Tibial nerve (tissue), 4 donors: Measurements from ENCODE around the gene TUBA3E. TPM values are rescaled to one million over a fixed set of nuclear protein-coding genes. Genes with fewer than 3 reads are reported as not detected.
"Not testable (repeated sequence)": the region's sequence is repeated elsewhere in the genome, so short reads cannot be mapped to it uniquely, and the experiment has no call there.

Experiments
- DNase-seq, 2 donors: peaks; one replicate each; pipeline ENCODE4 v3.0.0-alpha.2; 2019; ENCODE audit warnings: low spot score in 2 of 2
- H3K27ac ChIP-seq, 4 donors: fragments of 200-600 bp; sonication (generic) in 3 of 4; one replicate each; pipeline ENCODE4 v1.5.1; 2017 to 2019; ENCODE audit warnings: mild to moderate bottlenecking in 1 of 4
- H3K27me3 ChIP-seq, 2 donors: fragments of 200-600 bp; sonication (generic) in 1 of 2; one replicate each; pipeline versions ENCODE4 v1.5.1 to v1.6.0; 2017 to 2019
- H3K36me3 ChIP-seq, 3 donors: fragments of 200-600 bp; sonication (generic); one replicate each; pipeline ENCODE4 v1.5.1; 2018 to 2019
- H3K4me1 ChIP-seq, 4 donors: fragments of 200-600 bp; sonication (generic) in 3 of 4; one replicate each; pipeline ENCODE4 v1.5.1; 2017 to 2019
- H3K4me3 ChIP-seq, 4 donors: fragments of 200-600 bp; sonication (generic) in 3 of 4; one replicate each; pipeline ENCODE4 v1.5.1; 2017 to 2019; ENCODE audit warnings: mild to moderate bottlenecking in 1 of 4, moderate library complexity in 1 of 4
- H3K9me3 ChIP-seq, 4 donors: fragments of 200-600 bp; sonication (generic) in 3 of 4; one replicate each; pipeline ENCODE4 v1.5.1; 2017 to 2019
- EP300 ChIP-seq, 2 donors: sonication (generic); formaldehyde crosslinking; IDR thresholded peaks; one replicate each; pipeline ENCODE4 v1.6.1; 2017; ENCODE audit warnings: antibody characterized with exemption in 2 of 2, mild to moderate bottlenecking in 1 of 2
- POLR2A ChIP-seq, 2 donors: fragments of 450-650 bp; IDR thresholded peaks; one replicate each; pipeline ENCODE4 v1.6.1; 2017; ENCODE audit warnings: antibody characterized with exemption in 2 of 2, mild to moderate bottlenecking in 2 of 2, moderate library complexity in 2 of 2
- WGBS, 2 donors: methylation state at CpG; one replicate each; pipeline ENCODE4 v1.1.5; 2018; 5-methylcytosine and 5-hydroxymethylcytosine counted together
- total RNA-seq, 4 donors: library from RNA; depleted of rRNA; stranded (reverse); fragments of >200 nt; gene quantifications; one replicate each; pipeline ENCODE4 v1.1.0, GENCODE V29; 2016
- TF ChIP-seq, protein P1 (sequence below), 5 experiments: fragments of 200-600 bp in 3 of 5; fragments of 450-650 bp in 2 of 5; sonication (generic) in 3 of 5; IDR thresholded peaks; one replicate each; pipeline ENCODE4 v1.5.1; 2016 to 2019; ENCODE audit warnings: antibody characterized with exemption in 5 of 5, mild to moderate bottlenecking in 3 of 5, moderate library complexity in 2 of 5

TUBA3E gene
- total RNA-seq, 4 donors from 2014 or later: not detected

DNA sequence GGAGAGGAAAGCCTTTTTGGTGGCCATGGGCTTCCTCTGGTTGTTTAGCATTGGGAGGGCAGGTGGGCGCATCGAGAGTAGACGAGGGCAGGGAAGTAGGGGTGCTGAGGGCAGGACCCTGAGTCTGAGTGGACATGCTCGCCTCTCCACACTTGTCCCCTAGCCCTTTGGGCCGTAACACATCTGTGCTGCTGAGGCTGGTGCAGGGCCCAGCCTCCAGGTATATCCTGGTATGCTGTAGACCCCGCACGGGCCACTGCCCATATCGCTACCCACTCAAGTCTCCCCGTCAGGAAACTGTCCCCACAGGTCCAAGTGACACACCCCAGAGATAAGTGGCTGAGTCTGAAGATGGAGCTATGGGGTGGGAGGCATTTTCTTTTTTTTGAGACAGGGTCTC, 39.6 kb downstream of the TUBA3E start:
- Histone ChIP-seq H3K27me3 (no peaks in the 10 kb centered on the region), H3K27ac (no peak overlapping the region), H3K4me3 (no peak overlapping the region), H3K36me3 (peaks cover 0 to 93% (median 1%) of the 10 kb centered on the region in 3 donors), H3K9me3 (no peaks in the 10 kb centered on the region), H3K4me1 (no peaks in the 10 kb centered on the region)
- 88 to 90% methylated on average over 9 of the region's 9 CpGs for WGBS, 2 donors
- TF ChIP-seq EP300 (IDR thresholded peaks at IDR 0.05): no peak
- no peak for TF ChIP-seq POLR2A (IDR thresholded peaks at IDR 0.05)
- TF ChIP-seq, protein P1, sequence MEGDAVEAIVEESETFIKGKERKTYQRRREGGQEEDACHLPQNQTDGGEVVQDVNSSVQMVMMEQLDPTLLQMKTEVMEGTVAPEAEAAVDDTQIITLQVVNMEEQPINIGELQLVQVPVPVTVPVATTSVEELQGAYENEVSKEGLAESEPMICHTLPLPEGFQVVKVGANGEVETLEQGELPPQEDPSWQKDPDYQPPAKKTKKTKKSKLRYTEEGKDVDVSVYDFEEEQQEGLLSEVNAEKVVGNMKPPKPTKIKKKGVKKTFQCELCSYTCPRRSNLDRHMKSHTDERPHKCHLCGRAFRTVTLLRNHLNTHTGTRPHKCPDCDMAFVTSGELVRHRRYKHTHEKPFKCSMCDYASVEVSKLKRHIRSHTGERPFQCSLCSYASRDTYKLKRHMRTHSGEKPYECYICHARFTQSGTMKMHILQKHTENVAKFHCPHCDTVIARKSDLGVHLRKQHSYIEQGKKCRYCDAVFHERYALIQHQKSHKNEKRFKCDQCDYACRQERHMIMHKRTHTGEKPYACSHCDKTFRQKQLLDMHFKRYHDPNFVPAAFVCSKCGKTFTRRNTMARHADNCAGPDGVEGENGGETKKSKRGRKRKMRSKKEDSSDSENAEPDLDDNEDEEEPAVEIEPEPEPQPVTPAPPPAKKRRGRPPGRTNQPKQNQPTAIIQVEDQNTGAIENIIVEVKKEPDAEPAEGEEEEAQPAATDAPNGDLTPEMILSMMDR (IDR thresholded peaks at IDR 0.05): no peak
- no peak for DNase-seq

- H3K4me1 ChIP-seq, DNase-seq, H3K9me3 ChIP-seq, H3K27me3 ChIP-seq, H3K27ac ChIP-seq, H3K4me3 ChIP-seq: not testable (repeated sequence)
- 63 to 64% methylated on average over 13 of the region's 13 CpGs for WGBS, 2 donors
- peaks cover 0 to 95% (median 0%) of the 10 kb centered on the region in 3 donors for H3K36me3 ChIP-seq
Measured at GRCh38 chr2:130157825-130158514, 40.3 kb downstream of the TUBA3E start.

- not testable (repeated sequence) for H3K4me1 ChIP-seq, H3K9me3 ChIP-seq, DNase-seq, H3K27ac ChIP-seq, H3K27me3 ChIP-seq, H3K4me3 ChIP-seq
- 80 to 88% methylated on average over 4 to 5 of the region's 12 CpGs for WGBS, 2 donors
- peaks cover 0 to 95% (median 0%) of the 10 kb centered on the region in 3 donors for H3K36me3 ChIP-seq
Measured at GRCh38 chr2:130157354-130157753, 40.9 kb downstream of the TUBA3E start.

DNA sequence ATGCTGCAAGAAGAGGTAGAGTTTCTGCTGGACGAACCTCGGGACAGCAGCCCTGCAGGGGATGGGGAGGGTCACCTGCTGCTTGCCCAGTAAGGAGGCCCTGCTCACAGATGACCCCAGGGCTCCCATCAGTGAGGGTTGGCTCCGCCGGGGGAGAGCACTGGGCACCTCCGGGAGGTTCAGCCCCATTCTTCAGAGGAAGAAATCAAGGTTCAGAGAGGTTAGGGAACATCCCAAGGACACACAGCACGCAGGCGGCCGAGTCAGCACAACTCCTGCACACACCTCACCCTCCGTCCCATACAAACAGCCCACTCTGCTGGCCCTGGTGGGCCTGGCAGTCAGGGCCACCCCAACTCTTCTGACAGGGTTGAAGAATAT, 41.6 kb downstream of the TUBA3E start:
- H3K27me3 ChIP-seq: no peaks in the 10 kb centered on the region
- DNase-seq: no peak
- no peak overlapping the region for H3K4me3 ChIP-seq
- H3K27ac ChIP-seq: no peak overlapping the region
- H3K36me3 ChIP-seq: peaks cover 0 to 96% (median 0%) of the 10 kb centered on the region in 3 donors
- H3K4me1 ChIP-seq: no peaks in the 10 kb centered on the region
- 87 to 89% methylated on average over 9 of the region's 9 CpGs for WGBS, 2 donors
- H3K9me3 ChIP-seq: no peaks in the 10 kb centered on the region
- TF ChIP-seq, protein P1 (IDR thresholded peaks at IDR 0.05): no peak
- no peak for TF ChIP-seq POLR2A (IDR thresholded peaks at IDR 0.05)
- no peak for TF ChIP-seq EP300 (IDR thresholded peaks at IDR 0.05)

GRCh38 chr2:130155956-130156623, 42.1 kb downstream of the TUBA3E start:
- not testable (repeated sequence) for H3K27me3 ChIP-seq, H3K27ac ChIP-seq, H3K9me3 ChIP-seq, H3K4me1 ChIP-seq, H3K4me3 ChIP-seq, DNase-seq
- TF ChIP-seq, protein P1 (IDR thresholded peaks at IDR 0.05): peak in 2 of 5 experiments; percentile 11 to 26
- WGBS, 2 donors: 65 to 67% methylated on average over 15 to 16 of the region's 16 CpGs
- peaks cover 0 to 91% (median 0%) of the 10 kb centered on the region in 3 donors for H3K36me3 ChIP-seq
